NCI-H2107 treated with DMSO at 0.1 percent for 48 hours (cell line): ENCODE results near the gene COL4A5.
A peak's percentile ranks its signal among the peaks of the same experiment; 100 is the strongest.

Experiments used
- DNase-seq: peaks from one replicate; lab custom pipeline; 2025; ENCODE audit not compliant: unreplicated experiment; lab: John Stamatoyannopoulos, UW

The COL4A5 gene

GRCh38 chrX:108640817-108641216 is 201.2 kb downstream of the COL4A5 start:
- no peak for DNase-seq

GRCh38 chrX:108641589-108642272 is 202.1 kb downstream of the COL4A5 start:
- no peak for DNase-seq

GRCh38 chrX:108642273-108642628 is 202.6 kb downstream of the COL4A5 start:
- no peak for DNase-seq

GRCh38 chrX:108664701-108665100 is 225.1 kb downstream of the COL4A5 start:
- no peak for DNase-seq

GRCh38 chrX:108666101-108666500 is 226.5 kb downstream of the COL4A5 start:
- DNase-seq, result no peak

- DNase-seq, result no peak
These were observed 231.9 kb downstream of the COL4A5 start for GRCh38 chrX:108671526-108671925.

GRCh38 chrX:108696690-108697089 is 257.1 kb downstream of the COL4A5 start:
- DNase-seq, result no peak

- DNase-seq, result peak; percentile 40
These were observed 259.7 kb downstream of the COL4A5 start for GRCh38 chrX:108699368-108699767.

GRCh38 chrX:108701633-108702032 is 262.0 kb downstream of the COL4A5 start:
- no peak for DNase-seq

- no peak for DNase-seq
These were observed 262.9 kb downstream of the COL4A5 start for GRCh38 chrX:108702530-108702929.

GRCh38 chrX:108704839-108705238 is 265.2 kb downstream of the COL4A5 start:
- DNase-seq, result no peak

GRCh38 chrX:108712886-108713285 is 273.2 kb downstream of the COL4A5 start:
- no peak for DNase-seq

GRCh38 chrX:108722561-108722960 is 282.9 kb downstream of the COL4A5 start:
- no peak for DNase-seq

- no peak for DNase-seq
These were observed 287.1 kb downstream of the COL4A5 start for GRCh38 chrX:108726748-108727147.

- no peak for DNase-seq
These were observed 291.5 kb downstream of the COL4A5 start for GRCh38 chrX:108731153-108731552.

- no peak for DNase-seq
These were observed 293.1 kb downstream of the COL4A5 start for GRCh38 chrX:108732630-108733321.

- DNase-seq, result no peak
These were observed 294.8 kb downstream of the COL4A5 start for GRCh38 chrX:108734426-108734825.

GRCh38 chrX:108735091-108735678 is 295.5 kb downstream of the COL4A5 start:
- no peak for DNase-seq

GRCh38 chrX:108735679-108736508 is 296.3 kb downstream of the COL4A5 start:
- DNase-seq, result no peak

GRCh38 chrX:108736509-108737479 is 297.2 kb downstream of the COL4A5 start, which contains the start of gene IRS4:
IRS4 (minus strand) TSS chrX:108736563.
- no peak for DNase-seq
